Central memory CD8-positive, alpha-beta T cell (primary cell): ENCODE data around the gene HDAC9.

Source experiments
- ATAC-seq: fragments of 150-1000 bp; cut with Tn5 transposase; replicated peaks from 2 replicates; pipeline ENCODE4 v1.10.0; 2022; ENCODE audit warnings: mild to moderate bottlenecking, moderate FRiP score, moderate number of reproducible peaks; ENCODE audit not compliant: poor library complexity, severe bottlenecking; ENCODE audit errors: extremely low read depth
- DNase-seq, 2 donors: peaks; one replicate each; pipeline ENCODE4 v3.0.0; 2021; ENCODE audit warnings: low spot score in 2 of 2
- H3K27ac Mint-ChIP-seq: one replicate; pipeline ENCODE4 v1.8.0; 2022; ENCODE audit warnings: low read depth, mild to moderate bottlenecking, moderate library complexity, mixed read lengths
- H3K27me3 Mint-ChIP-seq: one replicate; pipeline ENCODE4 v1.8.0; 2022; ENCODE audit warnings: mixed read lengths
- H3K36me3 Mint-ChIP-seq: one replicate; pipeline ENCODE4 v1.8.0; 2022; ENCODE audit warnings: mild to moderate bottlenecking, moderate library complexity, mixed read lengths; ENCODE audit not compliant: insufficient read depth
- H3K4me1 Mint-ChIP-seq: one replicate; pipeline ENCODE4 v1.8.0; 2022; ENCODE audit warnings: mixed read lengths
- H3K4me3 Mint-ChIP-seq: one replicate; pipeline ENCODE4 v1.8.0; 2022; ENCODE audit warnings: mild to moderate bottlenecking, moderate library complexity, mixed read lengths
- H3K9me3 Mint-ChIP-seq: one replicate; pipeline ENCODE4 v1.8.0; 2022; ENCODE audit warnings: mixed read lengths

HDAC9 gene

GRCh38 chr7:18536486-18536885, 40.9 kb downstream of the HDAC9 start:
- H3K9me3 Mint-ChIP-seq = no peaks in the 10 kb centered on the region
- H3K36me3 Mint-ChIP-seq = no peaks in the 10 kb centered on the region
- no peaks in the 10 kb centered on the region for H3K27me3 Mint-ChIP-seq
- no peak for DNase-seq
- no peak overlapping the region for H3K4me3 Mint-ChIP-seq
- no peak for ATAC-seq
- no peaks in the 10 kb centered on the region for H3K4me1 Mint-ChIP-seq
- no peak overlapping the region for H3K27ac Mint-ChIP-seq

- no peaks in the 10 kb centered on the region for H3K4me1 Mint-ChIP-seq
- DNase-seq (no peak), ATAC-seq (no peak)
- H3K9me3 Mint-ChIP-seq = no peaks in the 10 kb centered on the region
- no peak overlapping the region for H3K27ac Mint-ChIP-seq
- no peak overlapping the region for H3K4me3 Mint-ChIP-seq
- no peaks in the 10 kb centered on the region for H3K27me3 Mint-ChIP-seq
- no peaks in the 10 kb centered on the region for H3K36me3 Mint-ChIP-seq
These were observed 43.2 kb downstream of the HDAC9 start for GRCh38 chr7:18538554-18539250.

- ATAC-seq (no peak), DNase-seq (no peak)
- H3K36me3 Mint-ChIP-seq = no peaks in the 10 kb centered on the region
- no peaks in the 10 kb centered on the region for H3K4me1 Mint-ChIP-seq
- no peak overlapping the region for H3K27ac Mint-ChIP-seq
- H3K27me3 Mint-ChIP-seq = no peaks in the 10 kb centered on the region
- no peaks in the 10 kb centered on the region for H3K9me3 Mint-ChIP-seq
- no peak overlapping the region for H3K4me3 Mint-ChIP-seq
These were observed 44.8 kb downstream of the HDAC9 start for GRCh38 chr7:18540396-18540795.

GRCh38 chr7:18541181-18541870, 45.8 kb downstream of the HDAC9 start:
- no peak for ATAC-seq
- H3K4me1 Mint-ChIP-seq = no peaks in the 10 kb centered on the region
- no peaks in the 10 kb centered on the region for H3K9me3 Mint-ChIP-seq
- no peaks in the 10 kb centered on the region for H3K27me3 Mint-ChIP-seq
- H3K36me3 Mint-ChIP-seq = no peaks in the 10 kb centered on the region
- no peak overlapping the region for H3K4me3 Mint-ChIP-seq
- DNase-seq = no peak
- no peak overlapping the region for H3K27ac Mint-ChIP-seq

- no peak for DNase-seq
- H3K36me3 Mint-ChIP-seq = no peaks in the 10 kb centered on the region
- no peaks in the 10 kb centered on the region for H3K27me3 Mint-ChIP-seq
- H3K4me1 Mint-ChIP-seq = no peaks in the 10 kb centered on the region
- H3K4me3 Mint-ChIP-seq = no peak overlapping the region
- no peaks in the 10 kb centered on the region for H3K9me3 Mint-ChIP-seq
- ATAC-seq = no peak
- no peak overlapping the region for H3K27ac Mint-ChIP-seq
These were observed 46.3 kb downstream of the HDAC9 start for GRCh38 chr7:18541871-18542212.

GRCh38 chr7:18546576-18546975, 51.0 kb downstream of the HDAC9 start:
- Mint-ChIP-seq H3K9me3 (no peaks in the 10 kb centered on the region), H3K36me3 (no peaks in the 10 kb centered on the region), H3K27ac (no peak overlapping the region), H3K4me1 (no peaks in the 10 kb centered on the region), H3K27me3 (no peaks in the 10 kb centered on the region), H3K4me3 (no peak overlapping the region)
- no peak for DNase-seq
- no peak for ATAC-seq

GRCh38 chr7:18547509-18548187, 52.1 kb downstream of the HDAC9 start:
- Mint-ChIP-seq H3K27me3 (no peaks in the 10 kb centered on the region), H3K4me1 (no peaks in the 10 kb centered on the region), H3K4me3 (no peak overlapping the region), H3K36me3 (no peaks in the 10 kb centered on the region), H3K27ac (no peak overlapping the region), H3K9me3 (no peaks in the 10 kb centered on the region)
- ATAC-seq = no peak
- no peak for DNase-seq

- DNase-seq (no peak), ATAC-seq (no peak)
- no peaks in the 10 kb centered on the region for H3K36me3 Mint-ChIP-seq
- H3K4me3 Mint-ChIP-seq = no peak overlapping the region
- no peaks in the 10 kb centered on the region for H3K27me3 Mint-ChIP-seq
- H3K9me3 Mint-ChIP-seq = no peaks in the 10 kb centered on the region
- no peaks in the 10 kb centered on the region for H3K4me1 Mint-ChIP-seq
- H3K27ac Mint-ChIP-seq = no peak overlapping the region
These were observed 53.0 kb downstream of the HDAC9 start for GRCh38 chr7:18548534-18548933.

- Mint-ChIP-seq H3K9me3 (no peaks in the 10 kb centered on the region), H3K4me1 (no peaks in the 10 kb centered on the region), H3K4me3 (no peak overlapping the region), H3K36me3 (no peaks in the 10 kb centered on the region), H3K27ac (no peak overlapping the region), H3K27me3 (no peaks in the 10 kb centered on the region)
- DNase-seq (no peak), ATAC-seq (no peak)
These were observed 55.0 kb downstream of the HDAC9 start for GRCh38 chr7:18550574-18550973.

- no peaks in the 10 kb centered on the region for H3K4me1 Mint-ChIP-seq
- H3K9me3 Mint-ChIP-seq = no peaks in the 10 kb centered on the region
- H3K36me3 Mint-ChIP-seq = no peaks in the 10 kb centered on the region
- no peak overlapping the region for H3K4me3 Mint-ChIP-seq
- H3K27me3 Mint-ChIP-seq = no peaks in the 10 kb centered on the region
- no peak overlapping the region for H3K27ac Mint-ChIP-seq
- ATAC-seq = no peak
- DNase-seq = no peak
These were observed 56.9 kb downstream of the HDAC9 start for GRCh38 chr7:18552316-18552916.

- Mint-ChIP-seq H3K4me3 (no peak overlapping the region), H3K9me3 (no peaks in the 10 kb centered on the region), H3K36me3 (no peaks in the 10 kb centered on the region), H3K27me3 (no peaks in the 10 kb centered on the region), H3K4me1 (no peaks in the 10 kb centered on the region), H3K27ac (no peak overlapping the region)
- ATAC-seq (no peak), DNase-seq (no peak)
These were observed 57.5 kb downstream of the HDAC9 start for GRCh38 chr7:18552943-18553604.

GRCh38 chr7:18553605-18554003, 58.1 kb downstream of the HDAC9 start:
- H3K27me3 Mint-ChIP-seq = no peaks in the 10 kb centered on the region
- no peak overlapping the region for H3K27ac Mint-ChIP-seq
- no peaks in the 10 kb centered on the region for H3K4me1 Mint-ChIP-seq
- H3K4me3 Mint-ChIP-seq = no peak overlapping the region
- H3K9me3 Mint-ChIP-seq = no peaks in the 10 kb centered on the region
- H3K36me3 Mint-ChIP-seq = no peaks in the 10 kb centered on the region
- ATAC-seq (no peak), DNase-seq (no peak)
